Stimulated activated CD8-positive, alpha-beta memory T cell treated with anti-CD3 and anti-CD28 coated beads, Interleukin-15, amount 100 ng/mL, for 1 hour (primary cell): ENCODE results near the gene SP6.

Experiments used
- DNase-seq: peaks from one replicate; pipeline ENCODE4 v3.0.0-alpha.2; 2020; ENCODE audit warnings: low read depth

The SP6 gene

DNA sequence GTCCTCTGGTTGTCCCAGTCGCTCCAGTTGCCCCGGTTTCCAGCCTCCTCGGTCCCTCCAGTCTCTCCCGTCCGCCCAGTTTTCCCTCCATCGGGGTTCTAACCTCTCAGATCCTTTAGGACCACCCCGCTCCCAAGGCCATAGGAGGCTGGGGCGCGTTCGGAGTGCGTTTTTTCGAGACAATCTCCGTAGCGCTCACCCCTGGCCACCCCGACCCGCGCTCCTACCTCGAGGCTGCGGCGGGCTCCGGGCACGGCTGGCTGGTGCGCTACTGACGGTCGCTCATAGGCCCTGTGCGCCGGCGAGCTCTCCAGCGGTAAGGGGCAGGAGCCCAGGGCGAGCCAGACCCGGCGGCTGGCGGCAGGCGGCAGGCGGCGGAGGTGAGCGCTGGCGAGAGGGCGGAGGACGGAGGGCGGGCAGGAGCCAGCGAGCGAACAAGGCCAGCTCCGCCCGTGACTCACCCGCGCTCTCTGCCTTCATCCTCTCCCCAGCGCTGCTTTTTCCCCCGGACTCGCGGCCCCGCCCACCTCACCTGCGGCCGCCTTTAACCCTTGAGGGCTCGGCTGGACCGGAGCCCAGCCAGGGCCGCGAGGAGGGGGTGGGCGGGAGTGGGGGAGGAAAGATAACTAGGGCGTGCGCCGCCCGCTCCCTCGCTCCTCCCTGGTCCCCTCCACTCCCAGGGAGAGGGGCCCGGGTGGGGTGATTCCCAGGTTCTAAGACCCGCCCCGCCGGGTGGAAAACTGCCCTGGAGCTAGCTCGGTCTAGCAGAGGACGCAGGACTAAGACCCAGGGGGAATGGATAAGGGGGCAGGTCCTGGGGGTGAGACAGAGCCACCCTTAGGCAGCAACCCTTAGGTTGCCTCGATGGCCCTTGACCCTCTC lies at the start of gene SP6:
SP6 (minus strand) TSS at position 472 of the 882 bp plus-strand sequence. CDS start 2,734 bp downstream, outside the sequence.
- DNase-seq, result peak; percentile 41

DNA sequence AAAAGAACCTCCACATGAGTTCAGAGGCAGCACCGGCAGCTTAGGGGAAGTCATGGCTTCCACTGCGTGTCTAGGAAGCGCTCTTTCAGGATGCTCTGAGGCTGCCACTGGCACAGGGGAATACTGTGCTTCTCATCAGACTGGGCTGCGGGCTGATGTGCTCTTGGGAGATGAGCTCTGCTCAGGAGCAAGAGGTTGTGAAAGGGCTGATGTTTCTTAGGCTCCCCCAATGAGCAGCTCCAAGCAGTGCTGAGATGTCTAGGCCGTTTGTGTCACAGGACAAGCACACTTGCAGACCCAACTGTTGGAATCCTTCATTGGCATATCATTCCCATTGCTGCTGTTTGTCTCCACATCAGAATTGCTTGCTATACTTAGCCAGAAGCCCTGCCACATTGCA lies 48.7 kb upstream of the SP6 start:
- no peak for DNase-seq

- DNase-seq, result no peak
Measured at GRCh38 chr17:47898241-47898640, 47.3 kb upstream of the SP6 start.

- DNase-seq, result no peak
Measured at GRCh38 chr17:47897561-47897960, 46.6 kb upstream of the SP6 start.

DNA sequence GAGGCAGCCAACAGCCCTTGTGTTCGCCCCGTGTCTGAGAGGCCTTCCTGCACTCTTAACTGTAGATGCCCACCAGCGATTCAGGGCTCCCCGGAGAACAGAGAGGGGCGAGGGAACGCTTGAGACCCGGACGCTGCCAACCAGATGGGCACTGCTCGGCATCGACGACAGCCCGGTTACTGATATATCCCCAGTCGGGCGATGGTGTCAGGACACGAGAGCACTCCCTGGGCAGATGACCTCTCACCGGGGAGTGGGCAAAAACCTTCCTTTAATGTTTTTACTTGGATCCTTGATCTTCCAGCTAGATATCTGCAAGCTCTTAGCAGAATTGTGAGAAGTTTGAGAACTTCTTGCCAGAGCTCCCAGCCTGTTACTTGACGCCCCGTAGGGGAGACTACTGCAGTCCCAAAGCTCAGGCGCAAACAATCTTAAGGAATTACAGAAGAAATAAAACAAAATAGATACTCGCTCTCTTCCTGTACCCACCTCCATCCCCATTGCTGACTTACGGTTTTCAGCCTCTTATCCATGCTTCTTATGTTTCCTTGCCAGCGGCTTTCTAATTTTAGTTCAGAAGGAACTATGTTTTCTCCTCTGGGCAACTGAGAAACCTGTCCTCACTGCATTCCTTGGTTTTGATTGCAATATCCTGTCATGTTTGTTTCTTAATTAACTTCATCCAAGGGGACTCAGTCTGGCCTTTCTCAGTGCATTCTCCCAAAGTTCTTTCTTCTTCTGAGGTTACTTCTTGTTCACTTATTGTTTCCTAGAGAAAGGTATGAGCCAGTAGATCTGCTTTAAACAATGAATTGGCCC lies 45.9 kb upstream of the SP6 start:
- DNase-seq, result no peak

DNA sequence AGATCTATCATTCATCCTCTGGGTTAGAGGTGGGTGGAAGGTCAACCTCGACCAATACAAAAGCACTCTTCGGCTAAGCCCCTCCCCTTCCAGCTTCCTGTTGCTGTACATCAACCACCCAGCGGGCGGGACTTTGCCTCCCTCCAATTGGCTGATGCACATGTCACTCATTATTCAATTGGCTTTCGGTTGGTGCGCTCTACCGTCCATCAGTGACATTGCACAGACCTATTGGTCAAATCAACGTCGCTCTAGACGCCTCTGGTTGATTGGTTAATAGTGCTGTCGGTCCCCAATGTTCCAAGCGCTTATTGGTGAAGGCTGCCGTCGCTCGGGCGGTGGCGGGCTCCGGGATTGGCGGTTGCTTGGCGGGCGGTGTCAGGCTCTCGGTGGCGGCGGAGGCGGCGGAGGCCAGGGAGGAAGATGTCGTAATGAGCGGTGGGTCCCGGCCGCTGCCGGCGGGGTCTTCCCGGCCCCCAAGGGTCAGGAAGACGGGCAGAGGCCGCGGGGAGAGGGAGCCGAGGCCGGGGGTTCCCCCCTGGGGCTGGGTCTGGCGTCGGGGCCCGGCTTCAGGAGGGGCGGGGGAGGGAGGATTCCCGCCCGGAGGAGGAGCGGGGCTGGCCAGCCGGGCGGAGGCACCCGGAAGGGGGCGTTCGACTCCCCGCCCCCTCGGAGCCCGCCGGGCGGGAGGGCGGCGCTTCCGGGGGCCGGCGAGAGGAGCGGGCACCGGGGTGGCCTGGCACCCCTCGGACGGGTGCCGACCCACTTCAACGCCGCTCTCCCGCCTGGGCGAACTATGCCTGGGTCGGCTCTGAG lies 45.1 kb upstream of the SP6 start, which contains the start of gene SP2:
SP2 (plus strand) TSS at position 381 of the 816 bp plus-strand sequence; CDS start at position 432, 51 bp downstream.
- DNase-seq, result peak; percentile 99

- DNase-seq, result no peak
Measured at GRCh38 chr17:47895347-47895855, 44.4 kb upstream of the SP6 start.

DNA sequence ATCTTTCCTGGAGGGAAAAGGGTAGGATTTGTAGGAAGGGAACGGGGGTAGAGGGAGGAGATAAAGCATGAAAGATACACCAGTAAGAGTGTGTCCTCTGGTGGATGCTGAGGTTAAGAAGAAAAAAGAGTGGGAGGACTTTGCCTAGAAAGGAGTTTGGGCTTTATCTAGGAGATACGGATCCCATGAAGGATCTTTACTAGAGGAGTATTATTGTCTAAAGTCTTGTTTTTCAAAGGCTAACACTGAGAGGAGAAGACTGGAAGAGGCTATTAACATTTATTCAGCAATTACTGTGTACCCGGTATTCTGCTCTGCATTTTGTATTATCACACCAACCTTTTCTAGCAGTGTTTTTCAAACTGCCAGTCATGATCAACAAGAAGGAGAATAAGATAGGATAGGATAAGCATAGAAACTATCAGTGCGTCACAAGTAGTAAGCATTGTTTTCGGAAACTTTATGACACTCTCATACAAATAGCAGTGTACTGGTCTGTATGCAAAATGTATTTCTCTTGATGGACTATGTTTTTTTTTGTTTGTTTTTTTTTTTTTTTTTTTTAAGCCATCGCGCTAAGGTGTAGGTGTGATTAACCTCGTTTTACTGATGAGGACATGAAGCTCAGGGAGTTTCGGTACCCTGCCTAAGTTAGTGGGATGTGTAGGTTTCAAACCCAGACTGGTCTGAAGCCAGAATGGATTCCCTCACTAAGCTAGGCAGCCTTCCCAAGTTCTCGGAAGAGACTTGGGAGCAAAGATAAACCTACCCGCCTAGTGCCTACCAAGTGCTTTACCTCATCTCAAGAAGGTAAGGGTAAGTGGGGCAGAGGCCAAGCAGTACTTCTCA lies 43.8 kb upstream of the SP6 start:
- no peak for DNase-seq

DNA sequence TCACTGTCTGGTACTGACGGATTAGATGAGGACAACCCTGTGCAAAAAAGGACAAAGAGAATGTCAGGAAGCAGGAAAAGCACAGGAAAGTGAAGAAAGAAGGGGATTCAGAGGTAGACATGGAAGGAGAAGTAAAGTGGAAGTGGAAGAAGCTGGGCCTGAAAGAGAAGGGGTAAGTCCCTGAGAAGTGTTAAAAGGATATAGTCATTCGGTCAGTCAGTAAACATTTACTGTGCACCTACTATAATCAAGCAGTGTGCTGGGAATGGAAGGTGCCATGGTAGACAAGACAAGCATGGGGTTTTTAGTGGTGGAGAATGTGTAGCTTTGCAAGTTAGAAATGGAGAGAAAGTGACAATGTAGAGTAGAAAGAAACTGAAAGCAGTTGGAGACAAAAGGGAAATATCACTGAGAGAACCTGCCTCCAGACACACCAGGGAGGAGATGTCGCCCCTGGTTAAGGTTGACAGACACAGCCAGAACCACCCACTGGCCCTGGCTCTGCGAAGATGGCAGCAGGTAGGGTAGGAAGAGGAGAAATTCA lies 40.7 kb upstream of the SP6 start:
- no peak for DNase-seq

DNA sequence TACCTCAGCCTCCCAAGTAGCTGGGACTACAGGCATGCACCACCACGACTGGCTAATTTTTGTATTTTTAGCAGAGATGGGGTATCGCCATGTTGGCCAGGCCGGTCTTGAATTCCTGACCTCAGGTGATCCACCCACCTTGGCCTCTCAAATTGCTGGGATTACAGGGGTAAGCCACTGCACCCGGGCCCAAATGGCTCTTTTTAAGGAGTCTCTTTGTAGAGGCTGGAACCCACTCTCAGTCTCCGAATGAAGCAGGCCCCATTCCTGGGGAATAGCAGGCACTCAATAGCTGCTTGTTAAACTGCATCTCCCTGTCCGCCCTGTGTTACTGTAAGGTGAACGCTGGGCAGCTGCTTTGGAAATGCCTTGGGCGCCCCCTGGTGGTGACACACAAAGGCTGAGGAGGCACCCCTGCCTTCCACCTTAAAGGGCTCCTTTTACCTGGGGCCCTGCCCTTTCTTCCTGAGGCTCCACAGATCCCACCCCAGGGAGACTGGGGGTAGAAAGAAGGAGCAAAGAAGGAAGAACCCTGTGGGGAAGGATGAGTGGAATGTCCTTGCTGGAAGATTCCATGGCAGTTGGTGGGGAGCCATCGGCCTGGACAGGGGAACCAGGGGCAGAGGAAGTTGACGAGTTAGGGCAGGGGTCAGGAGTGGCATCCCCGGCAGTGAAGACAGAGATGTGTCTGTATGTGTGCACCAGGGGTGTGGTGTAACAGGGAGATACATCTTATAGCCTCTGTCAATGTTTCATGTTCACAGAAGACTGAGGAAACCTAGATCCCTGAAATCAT lies 39.0 kb upstream of the SP6 start:
- DNase-seq, result peak; percentile 95

- DNase-seq, result no peak
Measured at GRCh38 chr17:47888293-47888692, 37.3 kb upstream of the SP6 start.

- no peak for DNase-seq
Measured at GRCh38 chr17:47884905-47885730, 34.2 kb upstream of the SP6 start.

DNA sequence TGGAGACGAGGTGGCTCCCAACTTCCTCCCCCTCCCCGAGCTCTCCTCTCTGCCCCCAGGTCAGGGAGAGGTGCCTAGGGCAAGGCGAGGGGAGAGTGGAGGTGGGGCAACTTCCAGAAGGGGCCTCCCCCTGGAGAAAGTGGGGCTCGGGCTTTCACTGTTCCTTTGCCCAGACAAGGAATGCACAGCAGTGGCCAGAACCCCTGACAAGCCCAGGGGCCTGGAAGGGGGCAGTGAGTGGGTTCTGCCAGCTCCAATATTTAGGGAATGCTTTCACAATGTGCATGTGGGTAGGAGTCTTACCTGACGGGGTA lies 33.4 kb upstream of the SP6 start:
- DNase-seq, result no peak

DNA sequence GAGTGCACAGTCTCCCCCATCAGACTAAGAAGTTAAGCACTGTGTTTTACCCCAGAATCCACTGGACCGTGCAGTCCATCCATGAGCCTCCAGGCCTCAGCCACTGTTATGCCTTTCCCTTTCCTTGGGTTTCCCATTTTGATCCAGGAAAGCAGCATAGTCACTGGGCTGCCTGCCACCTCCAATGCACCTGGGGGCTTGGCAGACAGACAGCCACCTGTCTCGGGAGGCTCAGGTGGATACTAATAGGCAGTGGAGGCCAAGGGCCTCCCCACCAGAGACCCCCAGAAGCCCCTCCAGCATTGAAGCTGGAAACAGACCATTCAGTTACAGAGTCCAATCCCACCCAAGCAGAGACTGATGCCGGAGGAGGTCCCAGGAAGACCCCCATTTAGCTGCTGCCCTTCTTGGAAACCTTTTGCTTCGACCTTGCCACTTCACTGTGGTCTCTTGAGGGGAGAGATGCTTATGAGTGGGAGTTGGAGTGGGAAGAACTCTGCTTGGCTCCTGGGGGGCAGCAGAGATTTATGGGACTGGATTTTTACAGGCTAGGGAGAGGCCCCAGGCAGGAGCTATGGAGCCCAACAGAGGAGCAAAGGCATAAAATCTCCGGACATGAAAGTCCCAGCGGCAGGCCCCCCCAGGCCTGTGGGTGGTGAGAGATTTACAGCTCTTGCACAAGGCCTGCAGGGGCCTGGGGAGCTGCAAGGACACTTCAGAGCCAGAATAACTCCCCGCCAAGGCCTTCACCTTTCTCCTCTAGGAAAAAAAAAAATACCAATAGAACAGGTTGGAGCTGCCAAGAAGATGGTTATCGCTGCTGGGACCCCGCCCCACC lies 32.8 kb upstream of the SP6 start:
- DNase-seq, result no peak

- DNase-seq, result no peak
Measured at GRCh38 chr17:47882695-47883588, 32.0 kb upstream of the SP6 start.

DNA sequence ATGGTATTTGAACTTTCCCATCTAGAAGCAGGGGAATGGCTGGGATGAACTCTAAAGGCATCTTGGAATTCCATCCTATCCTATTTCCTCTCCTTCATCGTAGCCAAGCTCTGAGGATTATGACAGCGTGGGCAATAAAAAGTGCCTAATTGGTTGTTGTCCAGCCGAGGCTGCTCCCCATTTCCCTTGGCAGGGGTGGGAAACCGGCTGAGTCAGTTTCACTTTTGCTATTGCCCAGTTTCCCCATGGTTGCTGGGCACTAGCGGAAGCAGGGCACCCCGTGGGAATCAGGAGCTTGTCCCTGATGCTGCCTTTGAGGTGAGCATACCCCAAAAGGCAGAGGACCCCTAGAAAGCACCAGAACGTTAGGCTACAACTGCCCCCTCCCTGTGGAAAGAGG lies 31.3 kb upstream of the SP6 start:
- DNase-seq, result no peak
